IPS-20b (cell line): ENCODE data around the gene CIZ1.

Source experiments
- H3K27ac ChIP-seq: one replicate; pipeline ENCODE4 v1.5.1; 2013; ENCODE audit warnings: low read length
- H3K27me3 ChIP-seq: 2 replicates; pipeline ENCODE4 v1.6.1; 2013; ENCODE audit warnings: mild to moderate bottlenecking, low read length, inconsistent platforms; ENCODE audit not compliant: insufficient read depth
- H3K36me3 ChIP-seq: 2 replicates; pipeline ENCODE4 v1.6.1; 2013; ENCODE audit warnings: low read depth, mild to moderate bottlenecking, inconsistent platforms, low read length, moderate library complexity; ENCODE audit not compliant: insufficient read depth
- H3K4me1 ChIP-seq: 2 replicates; pipeline ENCODE4 v1.6.1; 2013; ENCODE audit warnings: mild to moderate bottlenecking, control low read depth, inconsistent platforms, low read length, moderate library complexity; ENCODE audit not compliant: insufficient read depth
- H3K4me3 ChIP-seq: 2 replicates; pipeline ENCODE4 v1.5.1; 2013; ENCODE audit warnings: mild to moderate bottlenecking, low read length, inconsistent platforms
- H3K9ac ChIP-seq: 2 replicates; pipeline ENCODE4 v1.6.1; 2013; ENCODE audit warnings: low read depth, mild to moderate bottlenecking, inconsistent platforms, low read length, moderate library complexity
- H3K9me3 ChIP-seq: 2 replicates; pipeline ENCODE4 v1.6.1; 2013; ENCODE audit warnings: mild to moderate bottlenecking, low read depth, low read length, inconsistent platforms; ENCODE audit not compliant: insufficient read depth

The CIZ1 gene

DNA sequence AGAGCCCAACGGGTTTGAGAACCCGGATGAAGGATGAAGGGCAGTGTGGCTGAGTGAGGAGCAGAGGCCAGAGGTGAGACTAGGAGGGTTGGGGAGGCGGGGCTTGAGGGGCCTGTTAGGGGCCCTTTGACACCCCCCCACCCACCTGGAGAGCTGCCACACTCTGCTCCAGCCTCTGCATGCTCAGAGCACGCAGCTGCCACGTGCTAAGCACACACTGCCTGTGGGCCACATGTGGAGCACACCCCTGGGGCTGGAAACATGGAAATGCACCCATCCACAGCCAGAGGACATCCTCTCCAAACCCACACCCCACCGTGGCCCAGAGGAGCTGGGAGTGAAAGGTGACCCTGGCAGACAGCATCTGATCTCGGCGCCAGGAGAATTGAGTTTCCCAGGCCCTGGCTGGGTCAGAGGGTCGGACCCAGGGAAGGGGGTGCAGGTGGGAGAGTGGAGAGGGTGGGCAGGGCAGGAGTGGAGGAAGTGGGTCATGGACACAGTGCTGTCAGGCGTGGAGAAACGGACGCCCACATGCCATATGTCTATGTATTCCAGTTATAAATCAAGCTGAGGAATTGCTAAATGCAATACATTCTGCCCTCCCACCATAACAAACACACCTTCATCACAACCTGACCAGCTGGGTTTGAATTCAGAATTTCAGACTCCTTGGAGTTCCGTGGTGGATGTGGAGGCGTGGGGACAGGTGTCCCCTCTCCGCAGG is 17.7 kb upstream of the CIZ1 start:
- Histone ChIP-seq H3K4me1 (peaks cover 7% of the 10 kb centered on the region), H3K27ac (no peak overlapping the region), H3K4me3 (no peak overlapping the region), H3K9me3 (no peaks in the 10 kb centered on the region), H3K36me3 (peaks cover 6% of the 10 kb centered on the region), H3K9ac (no peak overlapping the region), H3K27me3 (no peaks in the 10 kb centered on the region; the same call in 1 of the 2 replicates)

DNA sequence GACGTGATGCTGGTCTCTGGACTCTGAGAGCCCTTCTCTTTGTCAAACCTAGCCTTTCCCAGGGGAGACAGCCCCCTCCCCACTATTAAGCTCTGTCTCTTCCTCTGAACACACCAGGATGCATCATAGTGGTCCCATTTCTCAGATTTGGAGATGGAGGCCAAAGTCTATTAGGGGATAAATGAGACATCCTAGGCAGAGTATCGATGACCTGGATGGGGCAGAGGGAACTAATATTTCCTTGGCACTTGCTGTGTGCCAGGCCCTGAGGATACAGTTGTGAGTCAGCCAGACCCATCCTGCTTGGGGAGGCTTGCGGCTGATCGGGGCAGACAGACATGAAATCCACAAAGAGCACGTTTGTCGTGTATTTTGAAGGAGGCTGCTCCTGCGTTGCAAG is 17.0 kb upstream of the CIZ1 start:
- Histone ChIP-seq H3K9me3 (no peaks in the 10 kb centered on the region), H3K27ac (no peak overlapping the region), H3K4me3 (no peak overlapping the region), H3K36me3 (peaks cover 4% of the 10 kb centered on the region; the same call in 1 of the 2 replicates), H3K9ac (no peak overlapping the region), H3K27me3 (no peaks in the 10 kb centered on the region; the same call in 1 of the 2 replicates), H3K4me1 (peaks cover 7% of the 10 kb centered on the region)

DNA sequence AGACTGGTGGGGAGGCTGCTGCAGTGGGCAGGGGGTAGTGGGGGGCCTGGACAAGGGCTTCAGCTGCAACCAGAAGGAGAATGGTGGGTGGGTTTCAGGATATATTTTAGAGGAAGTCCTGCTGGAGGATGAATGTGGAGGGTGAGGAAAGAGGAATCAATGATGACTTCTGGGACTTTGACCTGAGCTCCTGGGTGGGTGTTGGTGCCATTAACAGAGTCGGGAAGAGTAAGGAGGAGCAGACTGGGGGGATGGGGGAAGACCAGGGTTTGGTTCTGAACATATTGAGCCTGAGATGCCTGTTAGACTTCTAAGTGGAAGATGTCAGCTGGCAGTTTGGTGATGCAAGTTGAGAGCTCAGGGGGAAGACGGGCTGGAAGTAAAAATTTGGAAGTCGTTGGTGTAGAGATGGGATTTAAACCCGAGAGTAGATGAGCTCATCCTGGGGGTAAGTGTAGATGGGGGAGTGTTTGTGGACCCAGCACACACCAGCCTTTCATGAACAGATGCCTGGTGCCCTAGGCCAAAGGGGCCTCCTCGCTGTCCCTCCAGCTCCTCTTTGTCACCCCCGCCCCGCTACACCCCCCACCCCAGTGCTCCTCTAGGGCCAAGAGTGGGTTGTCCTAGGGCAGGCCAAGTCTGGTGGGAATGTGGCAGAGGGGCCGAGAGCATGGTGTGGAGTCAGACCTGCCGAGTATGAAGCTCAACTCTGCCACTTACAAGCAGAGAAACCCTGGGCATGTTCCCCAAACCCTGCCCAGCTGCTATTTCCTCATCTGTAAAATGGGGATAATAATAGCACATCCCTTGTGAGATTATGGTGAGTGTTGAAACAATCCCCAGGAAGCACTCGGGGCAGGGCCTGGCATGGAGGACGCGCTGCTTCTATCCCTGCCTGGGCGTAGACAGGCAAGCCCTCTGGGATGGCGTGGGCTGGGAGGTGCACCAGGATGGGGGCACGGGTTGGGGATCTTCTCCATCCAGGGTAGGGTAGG is 15.8 kb upstream of the CIZ1 start:
- no peak overlapping the region for H3K27ac ChIP-seq
- peaks cover 9% of the 10 kb centered on the region for H3K4me1 ChIP-seq

DNA sequence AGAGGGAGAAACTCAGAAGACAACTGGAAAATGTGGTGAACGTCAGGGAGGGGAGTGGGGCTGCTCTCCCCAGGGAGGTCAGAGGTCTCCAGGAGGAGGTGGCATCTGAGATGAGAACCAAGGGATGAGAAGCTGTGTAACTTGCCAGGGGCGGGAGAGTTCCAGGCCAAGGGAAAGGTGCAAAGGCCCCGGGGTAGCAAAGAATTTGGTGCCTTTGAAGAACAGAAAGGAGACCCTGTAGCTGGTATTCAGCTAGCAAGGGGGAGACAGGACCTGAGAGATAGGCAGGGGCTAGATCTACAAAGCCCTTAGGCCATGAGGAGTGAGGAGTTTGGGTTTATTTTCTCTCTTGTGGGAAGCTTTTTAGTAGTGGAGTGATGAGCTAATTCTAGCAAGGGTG is 15.1 kb upstream of the CIZ1 start:
- H3K27me3 ChIP-seq: no peaks in the 10 kb centered on the region; the same call in 1 of the 2 replicates
- H3K4me1 ChIP-seq: peaks cover 9% of the 10 kb centered on the region

More for the DNA sequence above, 15.8 kb upstream of the CIZ1 start:
- no peaks in the 10 kb centered on the region for H3K9me3 ChIP-seq
- no peak overlapping the region for H3K9ac ChIP-seq
- H3K4me3 ChIP-seq: no peak overlapping the region
- no peaks in the 10 kb centered on the region; the same call in 1 of the 2 replicates for H3K27me3 ChIP-seq
- peaks cover 4% of the 10 kb centered on the region; the same call in 1 of the 2 replicates for H3K36me3 ChIP-seq

DNA sequence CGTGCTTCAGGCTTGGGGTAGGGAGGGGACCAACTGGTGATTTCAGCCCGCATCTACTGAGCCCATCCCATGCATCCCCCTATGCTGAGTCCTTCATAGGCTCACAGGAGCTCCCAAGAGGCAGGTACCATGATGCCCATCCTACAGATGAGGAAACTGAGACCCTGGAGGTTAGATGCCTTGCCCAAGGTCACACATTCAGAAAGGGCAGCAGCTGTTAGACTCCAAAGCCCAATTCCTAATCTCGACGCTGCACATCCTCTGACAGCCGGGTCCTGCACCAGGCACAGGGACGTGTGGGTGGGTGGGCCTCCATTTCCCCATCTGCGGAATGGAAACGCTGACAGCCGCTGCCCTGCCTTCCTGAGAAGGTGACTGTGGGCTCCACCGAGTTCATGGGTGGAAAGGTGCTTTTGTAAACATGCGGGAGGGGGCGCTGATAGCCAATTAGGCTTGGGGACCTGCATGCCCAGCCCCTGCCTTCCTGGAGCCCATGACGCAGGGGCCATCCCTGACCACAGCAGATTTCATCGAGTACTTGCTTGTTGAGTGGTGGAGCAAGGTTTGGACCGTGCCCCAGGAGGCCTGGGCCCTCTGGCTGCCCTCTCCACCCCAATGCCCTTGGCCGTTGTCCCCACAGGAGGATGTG is 14.0 kb upstream of the CIZ1 start:
- Histone ChIP-seq H3K27me3 (no peaks in the 10 kb centered on the region; the same call in 1 of the 2 replicates), H3K36me3 (peaks cover 4% of the 10 kb centered on the region; the same call in 1 of the 2 replicates), H3K4me3 (no peak overlapping the region), H3K9me3 (no peaks in the 10 kb centered on the region), H3K27ac (no peak overlapping the region), H3K9ac (no peak overlapping the region), H3K4me1 (peaks cover 9% of the 10 kb centered on the region)

More for the DNA sequence above, 15.1 kb upstream of the CIZ1 start:
- no peak overlapping the region for H3K4me3 ChIP-seq
- peaks cover 4% of the 10 kb centered on the region; the same call in 1 of the 2 replicates for H3K36me3 ChIP-seq
- H3K9ac ChIP-seq: no peak overlapping the region
- no peaks in the 10 kb centered on the region for H3K9me3 ChIP-seq
- H3K27ac ChIP-seq: no peak overlapping the region

DNA sequence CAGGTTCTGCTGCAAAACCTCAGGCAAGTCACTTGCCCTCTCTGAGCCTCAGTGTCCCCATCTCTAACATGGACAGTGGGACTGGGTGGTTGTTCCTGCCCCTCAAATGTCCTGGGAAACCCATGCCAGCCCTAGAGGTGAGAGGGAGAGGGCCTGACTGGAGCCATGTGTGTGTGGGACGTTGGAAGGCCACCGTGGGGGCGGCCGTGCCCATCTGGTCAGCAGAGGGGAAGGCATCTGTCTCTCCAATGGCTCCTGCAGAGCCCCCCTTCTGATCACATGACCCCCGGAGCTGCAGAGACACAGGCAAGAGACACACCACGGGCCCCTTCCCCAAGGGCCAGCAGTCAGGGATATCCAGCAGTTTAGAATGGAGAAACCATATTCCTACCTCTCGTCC is 13.5 kb upstream of the CIZ1 start:
- Histone ChIP-seq H3K9ac (peak overlapping the region; percentile 91; the same call in 1 of the 2 replicates), H3K27me3 (no peaks in the 10 kb centered on the region; the same call in 1 of the 2 replicates), H3K36me3 (peaks cover 4% of the 10 kb centered on the region; the same call in 1 of the 2 replicates), H3K27ac (no peak overlapping the region), H3K4me3 (peak overlapping the region; percentile 88), H3K4me1 (peaks cover 9% of the 10 kb centered on the region), H3K9me3 (no peaks in the 10 kb centered on the region)

DNA sequence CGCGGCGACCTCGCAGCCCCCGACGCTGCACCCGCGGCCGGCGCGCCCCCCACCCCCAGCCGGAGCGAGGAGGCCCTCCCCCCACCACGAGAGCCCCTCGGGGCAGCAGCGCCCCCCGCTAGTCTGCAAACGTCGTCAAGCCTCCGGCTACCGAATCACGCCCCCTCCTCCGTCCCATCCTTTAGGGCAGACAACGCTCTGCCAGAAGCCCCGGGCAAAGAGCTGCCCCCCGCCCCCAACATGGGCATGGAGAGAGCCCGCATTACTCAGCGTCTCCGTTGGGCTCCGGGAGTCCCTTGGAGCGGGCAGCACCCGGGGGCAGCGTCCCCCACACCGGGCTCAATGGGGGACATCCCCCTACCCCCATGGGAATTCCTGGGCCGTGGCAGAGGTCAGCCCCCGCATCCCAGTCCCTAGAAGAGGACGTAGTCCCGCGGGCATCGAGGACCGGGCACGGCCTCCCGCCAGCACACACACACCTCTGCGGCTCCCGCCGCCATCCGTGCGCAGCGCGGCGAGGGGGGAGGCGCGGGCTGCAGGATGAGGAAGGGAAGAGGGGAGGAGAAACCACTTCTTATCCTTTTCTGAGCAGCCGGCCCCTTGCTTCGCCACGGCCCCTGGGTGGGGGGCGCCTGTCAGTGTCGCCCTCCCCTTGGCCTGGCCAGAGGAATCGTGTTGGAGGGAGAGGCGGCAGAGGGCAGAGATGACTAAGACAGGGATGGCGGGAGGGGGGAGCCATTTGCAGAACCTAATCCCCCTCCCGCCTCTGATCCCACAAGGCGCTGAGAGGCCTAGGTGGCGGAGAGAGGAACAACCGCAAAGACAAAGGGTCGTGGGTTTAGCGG is 12.6 kb upstream of the CIZ1 start:
- Histone ChIP-seq H3K36me3 (peaks cover 4% of the 10 kb centered on the region; the same call in 1 of the 2 replicates), H3K4me1 (peaks cover 9% of the 10 kb centered on the region), H3K9ac (peak overlapping the region; percentile 91), H3K9me3 (no peaks in the 10 kb centered on the region), H3K27ac (no peak overlapping the region), H3K4me3 (peak overlapping the region; percentile 88), H3K27me3 (no peaks in the 10 kb centered on the region; the same call in 1 of the 2 replicates)

DNA sequence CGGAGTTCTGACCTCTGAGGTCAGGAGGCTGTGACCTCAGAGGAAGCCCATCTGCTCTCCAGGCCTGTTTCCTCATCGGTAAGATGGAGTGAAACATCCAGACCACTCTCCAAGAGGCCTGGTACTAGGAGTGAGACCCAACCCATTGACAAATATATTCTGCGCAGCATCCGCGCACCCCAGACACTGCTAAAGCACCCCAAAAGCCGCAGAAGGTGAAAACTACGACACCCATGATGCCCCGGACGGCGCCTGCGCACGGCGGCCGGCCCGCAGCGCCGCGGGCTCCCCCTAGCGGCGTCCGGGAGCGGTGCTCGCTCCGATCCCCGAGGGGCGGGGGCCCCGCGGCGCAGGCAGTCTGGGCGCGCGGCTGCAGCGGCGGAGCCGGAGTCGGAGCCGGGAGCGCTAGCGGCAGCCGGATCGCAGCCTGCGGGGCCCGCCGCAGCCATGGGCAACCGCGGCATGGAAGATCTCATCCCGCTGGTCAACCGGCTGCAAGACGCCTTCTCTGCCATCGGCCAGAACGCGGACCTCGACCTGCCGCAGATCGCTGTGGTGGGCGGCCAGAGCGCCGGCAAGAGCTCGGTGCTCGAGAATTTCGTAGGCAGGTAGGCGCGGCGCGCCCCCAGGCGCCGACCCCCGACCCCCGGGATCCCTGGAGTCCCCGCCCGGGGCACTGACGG is 11.8 kb upstream of the CIZ1 start, which contains the start of gene DNM1:
Gene DNM1, plus strand, starts transcription at position 356 of the 683 bp plus-strand sequence. Its CDS starts 92 bp downstream, at position 448.
- Histone ChIP-seq H3K27ac (no peak within 1 kb of the TSS), H3K9me3 (no peaks in the 10 kb centered on the region), H3K36me3 (peaks cover under 1% of the 10 kb centered on the region; the same call in 1 of the 2 replicates), H3K4me3 (peak within 1 kb of the TSS; percentile 88), H3K27me3 (no peaks in the 10 kb centered on the region; the same call in 1 of the 2 replicates), H3K4me1 (peaks cover 9% of the 10 kb centered on the region), H3K9ac (peak within 1 kb of the TSS; percentile 91)

DNA sequence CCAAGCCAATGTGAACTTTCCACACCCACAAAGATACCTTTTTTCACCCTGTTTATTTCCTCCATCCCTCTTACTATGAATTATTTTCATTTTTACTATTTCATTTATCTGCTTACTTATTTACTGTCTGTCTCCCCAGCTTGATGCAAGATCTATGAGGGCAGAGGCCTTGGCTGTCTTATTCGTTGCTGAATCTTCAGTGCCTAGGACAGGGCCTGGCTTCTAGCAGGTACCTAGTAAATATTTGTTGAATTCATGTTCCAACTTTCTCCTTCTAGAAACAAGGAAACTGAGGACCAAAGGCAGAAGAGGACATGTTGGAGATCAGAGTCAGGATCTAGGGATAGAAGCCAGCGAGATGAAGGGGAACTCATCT is 11.3 kb upstream of the CIZ1 start:
- H3K9ac ChIP-seq: no peak overlapping the region
- H3K4me1 ChIP-seq: peaks cover 9% of the 10 kb centered on the region
- peak overlapping the region; percentile 88; the same call in 1 of the 2 replicates for H3K4me3 ChIP-seq

More for the DNA sequence above, 11.3 kb upstream of the CIZ1 start:
- H3K27me3 ChIP-seq: no peaks in the 10 kb centered on the region; the same call in 1 of the 2 replicates
- no peaks in the 10 kb centered on the region for H3K9me3 ChIP-seq
- H3K27ac ChIP-seq: no peak overlapping the region
- no peaks in the 10 kb centered on the region for H3K36me3 ChIP-seq
